Measurements from ENCODE around the gene GAL3ST2.

GAL3ST2 gene

DNA sequence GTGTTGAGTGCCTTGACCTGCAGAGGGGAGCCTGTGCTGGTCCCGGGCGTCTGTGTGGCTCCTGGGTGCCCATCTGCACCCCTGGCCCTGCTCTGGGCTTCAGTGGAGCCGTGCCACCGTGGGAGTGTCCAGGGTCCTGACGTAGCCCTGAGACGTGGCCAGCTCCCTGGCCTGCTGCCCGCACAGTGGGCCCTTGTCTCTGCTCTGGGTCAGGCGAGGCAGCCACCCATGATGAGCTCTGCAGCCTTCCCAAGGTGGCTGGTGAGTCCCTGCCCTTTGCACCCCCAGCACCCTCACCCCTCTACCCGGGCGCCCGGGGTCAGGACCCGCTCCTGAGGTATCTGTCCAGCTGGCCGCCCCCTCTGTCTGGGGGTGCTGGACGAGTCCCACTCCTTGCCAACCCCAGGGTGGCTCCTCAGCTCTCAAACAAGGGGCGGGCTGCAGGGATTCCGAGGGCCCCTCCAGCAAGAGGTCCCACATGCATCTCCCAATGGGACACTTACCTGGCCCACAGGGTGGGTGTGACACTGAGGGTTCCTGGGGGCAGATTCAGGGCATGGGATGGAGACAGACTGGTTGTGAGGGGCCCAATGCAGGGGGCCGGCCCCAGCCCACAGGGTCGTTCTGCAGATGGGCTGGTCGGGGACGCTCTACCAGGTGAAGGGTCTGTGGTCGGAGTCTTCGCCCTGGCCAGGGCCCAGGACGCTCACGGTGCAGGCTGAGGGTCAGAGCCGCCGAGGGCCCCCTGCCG is 34.8 kb downstream of the GAL3ST2 start:
- H3K9me3 ChIP-seq (ENCODE audit: control insufficient read depth, low read length): no peaks in the 10 kb centered on the region
- peaks cover 8 to 28% of the 10 kb centered on the region in 2 experiments for H3K27me3 ChIP-seq (ENCODE audit: control insufficient read depth in 1 of 2, insufficient read depth in 1 of 2, low read length in 2 of 2)
- H4K91ac ChIP-seq (ENCODE audit: low read length): no peak overlapping the region
- no peak overlapping the region for H3K23ac ChIP-seq (ENCODE audit: low read length in 2 of 2)
- no peak overlapping the region for H2BK120ac ChIP-seq (ENCODE audit: low read depth, low read length)
- no peak overlapping the region for H3K27ac ChIP-seq (ENCODE audit: low read length, poor library complexity, severe bottlenecking)
- H2AFZ ChIP-seq (ENCODE audit: low read depth, low read length): no peak overlapping the region
- H3K4me1 ChIP-seq (ENCODE audit: control insufficient read depth, insufficient read depth, low read depth, low read length): no peaks in the 10 kb centered on the region
- H3K9ac ChIP-seq (ENCODE audit: low read length): no peak overlapping the region
- no peak overlapping the region for H2AK5ac ChIP-seq (ENCODE audit: low read length, severe bottlenecking)
- WGBS: 91% methylated on average over 27 of the region's 27 CpGs
- H3K36me3 ChIP-seq (ENCODE audit: control insufficient read depth in 1 of 2, insufficient read depth in 2 of 2, low read depth in 1 of 2, low read length in 2 of 2): no peaks in the 10 kb centered on the region
- no peak for DNase-seq
- H3K4ac ChIP-seq (ENCODE audit: low read depth in 1 of 2, low read length in 2 of 2): no peak overlapping the region
- H3K79me1 ChIP-seq (replicated peaks; ENCODE audit: low read length, poor library complexity, severe bottlenecking): no peaks in the 10 kb centered on the region
- no peak overlapping the region for H3K18ac ChIP-seq (ENCODE audit: low read depth in 1 of 2, low read length in 2 of 2)
- no peak overlapping the region for H3K4me2 ChIP-seq (ENCODE audit: low read length, poor library complexity, severe bottlenecking)
- no peak overlapping the region for H4K8ac ChIP-seq (ENCODE audit: low read length)
- H3K4me3 ChIP-seq (ENCODE audit: insufficient read depth in 1 of 2, low read depth in 1 of 2, low read length in 2 of 2): no peak overlapping the region
- no peak overlapping the region for H2BK12ac ChIP-seq (ENCODE audit: low read length in 2 of 2)
- no peak overlapping the region for H2BK15ac ChIP-seq (ENCODE audit: low read depth, poor library complexity, severe bottlenecking)
- H3K14ac ChIP-seq (ENCODE audit: low read length in 2 of 2): no peak overlapping the region
- H2BK5ac ChIP-seq (ENCODE audit: low read depth, low read length, poor library complexity, severe bottlenecking): no peak overlapping the region

DNA sequence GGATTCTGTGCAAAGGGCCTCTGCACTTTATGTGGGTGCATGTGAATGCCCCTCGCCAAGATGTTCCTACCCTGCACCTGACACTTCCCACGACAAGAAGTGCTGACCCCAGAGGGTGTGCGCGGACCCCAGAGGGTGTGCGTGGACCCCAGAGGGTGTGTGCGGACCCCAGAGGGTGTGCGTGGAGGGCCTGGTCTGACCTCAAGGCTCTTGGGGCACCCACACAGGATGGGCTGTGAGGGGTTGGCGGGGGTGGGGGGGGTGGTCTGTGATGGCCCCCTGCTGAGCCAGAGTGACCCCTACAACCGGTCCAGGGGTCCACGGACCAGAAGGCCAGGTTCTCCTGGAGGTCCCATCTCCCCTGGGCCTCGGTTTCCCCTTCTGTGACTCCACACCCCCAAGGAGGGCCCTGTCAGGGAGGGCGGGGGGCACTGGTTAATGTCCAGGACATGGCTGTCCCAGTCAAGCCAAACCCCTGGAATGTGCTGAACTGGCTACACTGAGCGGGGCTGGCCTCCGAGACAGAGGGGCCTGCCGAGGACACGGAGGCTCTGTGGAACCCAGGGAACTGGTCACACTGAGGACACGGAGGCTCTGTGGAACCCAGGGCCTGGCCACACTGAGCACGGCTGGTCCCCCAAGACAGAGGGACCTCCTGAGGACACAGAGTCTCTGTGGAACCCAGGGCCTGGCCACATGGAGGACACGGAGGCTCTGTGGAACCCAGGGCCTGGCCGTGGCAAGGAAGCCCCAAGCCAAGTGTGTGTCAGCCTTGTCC is 35.5 kb downstream of the GAL3ST2 start:
- H2BK15ac ChIP-seq (ENCODE audit: low read depth, poor library complexity, severe bottlenecking): no peak overlapping the region
- H2BK5ac ChIP-seq (ENCODE audit: low read depth, low read length, poor library complexity, severe bottlenecking): no peak overlapping the region
- no peak overlapping the region for H3K4me3 ChIP-seq (ENCODE audit: insufficient read depth in 1 of 2, low read depth in 1 of 2, low read length in 2 of 2)
- no peak overlapping the region for H2AK5ac ChIP-seq (ENCODE audit: low read length, severe bottlenecking)
- no peak overlapping the region for H4K8ac ChIP-seq (ENCODE audit: low read length)
- 89% methylated on average over 17 of the region's 20 CpGs for WGBS
- H3K4me2 ChIP-seq (ENCODE audit: low read length, poor library complexity, severe bottlenecking): no peak overlapping the region
- no peak overlapping the region for H2BK120ac ChIP-seq (ENCODE audit: low read depth, low read length)
- H2BK12ac ChIP-seq (ENCODE audit: low read length in 2 of 2): no peak overlapping the region
- H3K27ac ChIP-seq (ENCODE audit: low read length, poor library complexity, severe bottlenecking): no peak overlapping the region
- no peak overlapping the region for H3K23ac ChIP-seq (ENCODE audit: low read length in 2 of 2)
- H3K9ac ChIP-seq (ENCODE audit: low read length): no peak overlapping the region
- no peak overlapping the region for H4K91ac ChIP-seq (ENCODE audit: low read length)
- no peak for DNase-seq
- H3K18ac ChIP-seq (ENCODE audit: low read depth in 1 of 2, low read length in 2 of 2): no peak overlapping the region
- H3K14ac ChIP-seq (ENCODE audit: low read length in 2 of 2): no peak overlapping the region
- H3K4ac ChIP-seq (ENCODE audit: low read depth in 1 of 2, low read length in 2 of 2): no peak overlapping the region
- no peaks in the 10 kb centered on the region for H3K9me3 ChIP-seq (ENCODE audit: control insufficient read depth, low read length)
- H3K36me3 ChIP-seq (ENCODE audit: control insufficient read depth in 1 of 2, insufficient read depth in 2 of 2, low read depth in 1 of 2, low read length in 2 of 2): no peaks in the 10 kb centered on the region
- no peaks in the 10 kb centered on the region for H3K4me1 ChIP-seq (ENCODE audit: control insufficient read depth, insufficient read depth, low read depth, low read length)
- peaks cover 8 to 36% of the 10 kb centered on the region in 2 experiments for H3K27me3 ChIP-seq (ENCODE audit: control insufficient read depth in 1 of 2, insufficient read depth in 1 of 2, low read length in 2 of 2)
- H3K79me1 ChIP-seq (replicated peaks; ENCODE audit: low read length, poor library complexity, severe bottlenecking): no peaks in the 10 kb centered on the region
- no peak overlapping the region for H2AFZ ChIP-seq (ENCODE audit: low read depth, low read length)

DNA sequence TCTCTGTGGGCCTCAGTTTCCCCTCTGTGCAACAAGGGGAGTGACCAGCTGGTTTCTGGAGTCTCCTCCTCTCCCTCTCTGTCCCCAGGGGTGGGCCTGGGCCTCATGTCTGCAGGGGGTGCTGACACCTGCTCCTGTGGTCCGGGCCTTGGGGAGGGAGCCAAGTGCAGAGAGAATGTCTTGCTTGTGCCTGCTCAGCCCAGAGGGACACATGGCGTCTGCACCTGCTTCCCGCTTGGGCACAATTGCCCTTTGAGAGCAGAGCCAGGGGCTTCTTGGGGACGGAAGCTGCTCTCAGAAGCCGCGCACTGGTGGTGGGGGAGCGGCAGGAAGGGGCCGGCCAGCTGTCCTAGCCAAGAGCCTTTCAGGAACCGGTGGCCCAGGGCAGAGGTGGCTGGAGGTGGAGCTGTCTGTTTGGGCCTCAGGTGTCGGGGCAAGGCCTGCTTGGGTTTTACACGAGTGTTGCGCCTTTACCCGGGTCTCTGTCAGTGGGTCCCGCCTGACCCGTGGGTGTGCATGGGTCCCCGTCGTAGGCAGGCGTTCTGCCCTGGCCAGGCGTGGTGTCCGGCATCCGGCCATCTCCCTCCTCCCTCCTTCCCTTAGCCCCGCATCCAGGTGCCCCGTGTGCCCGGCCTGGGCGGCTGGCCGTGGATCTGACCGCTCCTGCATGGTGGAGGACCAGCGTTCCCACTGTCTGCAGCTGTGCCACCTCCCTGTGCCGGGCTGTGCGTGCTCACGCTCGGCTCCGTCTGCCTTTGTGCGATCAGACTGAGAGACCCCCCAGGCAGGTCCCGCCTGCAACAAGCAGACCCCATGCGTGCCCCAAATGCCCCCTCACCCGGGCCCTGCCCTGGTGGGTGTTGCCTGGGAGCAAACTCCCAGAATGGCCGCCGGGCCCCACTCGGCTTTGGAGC is 36.4 kb downstream of the GAL3ST2 start:
- H3K79me1 ChIP-seq (replicated peaks; ENCODE audit: low read length, poor library complexity, severe bottlenecking): no peaks in the 10 kb centered on the region

More for the DNA sequence above, 36.4 kb downstream of the GAL3ST2 start:
- Histone ChIP-seq H3K27ac (ENCODE audit: low read length, poor library complexity, severe bottlenecking) (no peak overlapping the region), H3K4me1 (ENCODE audit: control insufficient read depth, insufficient read depth, low read depth, low read length) (no peaks in the 10 kb centered on the region), H3K27me3 (ENCODE audit: control insufficient read depth in 1 of 2, insufficient read depth in 1 of 2, low read length in 2 of 2) (peaks cover 8 to 41% of the 10 kb centered on the region in 2 experiments), H2BK5ac (ENCODE audit: low read depth, low read length, poor library complexity, severe bottlenecking) (no peak overlapping the region), H4K91ac (ENCODE audit: low read length) (no peak overlapping the region), H2BK12ac (ENCODE audit: low read length in 2 of 2) (no peak overlapping the region), H2AFZ (ENCODE audit: low read depth, low read length) (no peak overlapping the region), H3K9ac (ENCODE audit: low read length) (no peak overlapping the region), H3K4ac (ENCODE audit: low read depth in 1 of 2, low read length in 2 of 2) (no peak overlapping the region), H3K18ac (ENCODE audit: low read depth in 1 of 2, low read length in 2 of 2) (no peak overlapping the region), H3K4me2 (ENCODE audit: low read length, poor library complexity, severe bottlenecking) (no peak overlapping the region), H2BK15ac (ENCODE audit: low read depth, poor library complexity, severe bottlenecking) (no peak overlapping the region), H2BK120ac (ENCODE audit: low read depth, low read length) (no peak overlapping the region), H3K14ac (ENCODE audit: low read length in 2 of 2) (no peak overlapping the region), H3K23ac (ENCODE audit: low read length in 2 of 2) (no peak overlapping the region), H4K8ac (ENCODE audit: low read length) (no peak overlapping the region), H3K36me3 (ENCODE audit: control insufficient read depth in 1 of 2, insufficient read depth in 2 of 2, low read depth in 1 of 2, low read length in 2 of 2) (no peaks in the 10 kb centered on the region), H3K9me3 (ENCODE audit: control insufficient read depth, low read length) (no peaks in the 10 kb centered on the region), H2AK5ac (ENCODE audit: low read length, severe bottlenecking) (no peak overlapping the region), H3K4me3 (ENCODE audit: insufficient read depth in 1 of 2, low read depth in 1 of 2, low read length in 2 of 2) (no peak overlapping the region)
- DNase-seq: no peak
- WGBS: 92% methylated on average over 40 of the region's 40 CpGs
